HCT116 (cell line): Measurements from ENCODE around the gene MYH10. TPM values are rescaled to one million over a fixed set of nuclear protein-coding genes. Genes with fewer than 3 reads are reported as not detected.
"Not testable (repeated sequence)": the region's sequence is repeated elsewhere in the genome, so short reads cannot be mapped to it uniquely, and the experiment has no call there.

ENCODE experiments used
- ATAC-seq: fragments of 200-7000 bp; cut with Tn5 transposase; 2 replicates; pipeline ENCODE4 v1.9.1; 2020; ENCODE audit warnings: mild to moderate bottlenecking, moderate library complexity
- BruUV-seq: library from RNA; stranded (reverse); fragments of 400-500 nt; replicated peaks from 2 replicates; lab custom pipeline; 2021; lab: Mats Ljungman, UMichigan
- CTCF ChIA-PET: fragments of 300-600 bp; sonication (Branson Sonifier 250); formaldehyde crosslinking; loops from one replicate; lab custom pipeline; 2021; ENCODE audit warnings: antibody characterized with exemption; lab: Charles Lee
- POLR2A ChIA-PET: fragments of 300-600, 350-600 bp; sonication (Branson Sonifier 250); formaldehyde crosslinking; loops from one replicate; lab custom pipeline; 2021; ENCODE audit warnings: antibody characterized with exemption; lab: Charles Lee
- RAD21 ChIA-PET, 2 experiments: fragments of 300-600 bp; sonication (Branson Sonifier 250); formaldehyde crosslinking; loops; one replicate each; lab custom pipeline; 2023; ENCODE audit warnings: low total read pairs in 2 of 2; ENCODE audit not compliant: uncharacterized antibody in 2 of 2, unreplicated experiment in 2 of 2, low non-redundant PET in 1 of 2; lab: Charles Lee
- DNase-seq: peaks from one replicate; pipeline ENCODE4 v3.0.0-alpha.2; 2010; ENCODE audit warnings: low read depth, low spot score
- H2AFZ ChIP-seq: fragments of 200-600 bp; shearing (Covaris generic), sonication (generic); 2 replicates; pipeline ENCODE4 v1.6.1; 2017; ENCODE audit warnings: low read depth, mixed run types, mixed read lengths, antibody characterized with exemption, low read length; ENCODE audit not compliant: poor library complexity, severe bottlenecking
- H3K27ac ChIP-seq: 2 replicates; pipeline ENCODE4 v1.5.1; 2012; ENCODE audit warnings: low read depth, low read length
- H3K27me3 ChIP-seq: fragments of 200-600 bp; sonication (generic); 2 replicates; pipeline ENCODE4 v1.6.1; 2016; ENCODE audit warnings: mixed run types, low read length, mixed read lengths; ENCODE audit not compliant: insufficient read depth
- H3K36me3 ChIP-seq, 2 experiments: fragments of 200-500 bp in 1 of 2; fragments of 200-600 bp in 1 of 2; sonication (Bioruptor generic) in 1 of 2; sonication (generic) in 1 of 2; 2 replicates each; pipeline versions ENCODE4 v1.5.1 to v1.6.1; 2014 to 2016; ENCODE audit warnings: low read length in 2 of 2, inconsistent platforms in 1 of 2, mixed read lengths in 1 of 2, mixed run types in 1 of 2; ENCODE audit not compliant: insufficient read depth in 2 of 2, control insufficient read depth in 1 of 2
- H3K4me1 ChIP-seq, 2 experiments: fragments of 200-600 bp in 1 of 2; sonication (generic) in 1 of 2; 2 replicates each; pipeline versions ENCODE4 v1.5.1 to v1.6.1; 2012 to 2017; ENCODE audit warnings: low read length in 2 of 2, inconsistent platforms in 1 of 2, mild to moderate bottlenecking in 1 of 2, mixed read lengths in 1 of 2, mixed run types in 1 of 2, moderate library complexity in 1 of 2; ENCODE audit not compliant: insufficient read depth in 2 of 2, control insufficient read depth in 1 of 2
- H3K4me2 ChIP-seq: fragments of 200-600 bp; sonication (generic); 2 replicates; pipeline ENCODE4 v1.6.1; 2017; ENCODE audit warnings: mixed run types, low read length, mixed read lengths
- H3K4me3 ChIP-seq, 2 experiments: fragments of 200-600 bp in 1 of 2; sonication (generic) in 1 of 2; replicated peaks in 1 of 2; 2 replicates each; pipeline ENCODE4 v1.5.1; 2011 to 2016; ENCODE audit warnings: low read length in 2 of 2, control low read depth in 1 of 2, low read depth in 1 of 2, mild to moderate bottlenecking in 1 of 2, mixed read lengths in 1 of 2, mixed run types in 1 of 2
- H3K79me2 ChIP-seq: fragments of 200-600 bp; sonication (generic); 2 replicates; pipeline ENCODE4 v1.6.1; 2017; ENCODE audit warnings: mild to moderate bottlenecking, mixed run types, low read length, moderate library complexity, mixed read lengths; ENCODE audit not compliant: insufficient read depth
- H3K9ac ChIP-seq: fragments of 200-600 bp; sonication (generic); 2 replicates; pipeline ENCODE4 v1.6.1; 2016; ENCODE audit warnings: low read length, mixed read lengths
- H3K9me2 ChIP-seq: fragments of 200-600 bp; sonication (generic), shearing (Covaris generic); 2 replicates; pipeline ENCODE4 v1.6.1; 2017; ENCODE audit warnings: mixed run types, mild to moderate bottlenecking, moderate library complexity; ENCODE audit not compliant: insufficient read depth
- H3K9me3 ChIP-seq, 2 experiments: fragments of 200-500 bp in 1 of 2; fragments of 200-600 bp in 1 of 2; sonication (Bioruptor generic) in 1 of 2; sonication (generic) in 1 of 2; 2 replicates each; pipeline ENCODE4 v1.6.1; 2014 to 2017; ENCODE audit warnings: low read length in 2 of 2, mixed read lengths in 2 of 2, inconsistent platforms in 1 of 2, low read depth in 1 of 2, mild to moderate bottlenecking in 1 of 2, mixed run types in 1 of 2, moderate library complexity in 1 of 2; ENCODE audit not compliant: control insufficient read depth in 1 of 2, insufficient read depth in 1 of 2
- H4K20me1 ChIP-seq: fragments of 200-600 bp; sonication (generic), shearing (Covaris generic); 2 replicates; pipeline ENCODE4 v1.6.1; 2017; ENCODE audit warnings: mixed run types, mild to moderate bottlenecking, moderate library complexity; ENCODE audit not compliant: insufficient read depth
- EZH2phosphoT487 ChIP-seq: fragments of 200-600 bp; IDR thresholded peaks from 2 replicates; pipeline ENCODE4 v1.6.1; 2018; ENCODE audit warnings: antibody characterized with exemption, borderline replicate concordance
- FOSL1 ChIP-seq: IDR thresholded peaks from 2 replicates; pipeline ENCODE4 v1.6.1; 2012; ENCODE audit warnings: low read depth
- POLR2A ChIP-seq: IDR thresholded peaks from 2 replicates; pipeline ENCODE4 v1.7.0; 2011; ENCODE audit warnings: borderline replicate concordance; ENCODE audit not compliant: insufficient read depth, insufficient read length; ENCODE audit errors: extremely low read depth
- SRF ChIP-seq: IDR thresholded peaks from 2 replicates; pipeline ENCODE4 v1.6.1; 2012; ENCODE audit warnings: low read depth
- intact Hi-C: fragments of 100-400 bp; cut with micrococcal nuclease; formaldehyde crosslinking; loops from 2 replicates; pipeline ENCODE4 v1.10.0; 2022
- total RNA-seq: library from RNA; stranded (reverse); gene quantifications from one replicate; pipeline ENCODE4 v1.2.1, GENCODE V29; 2021; ENCODE audit not compliant: unreplicated experiment

MYH10 gene
- total RNA-seq, 1 experiment from 2014 or later: 39.2 TPM

DNA sequence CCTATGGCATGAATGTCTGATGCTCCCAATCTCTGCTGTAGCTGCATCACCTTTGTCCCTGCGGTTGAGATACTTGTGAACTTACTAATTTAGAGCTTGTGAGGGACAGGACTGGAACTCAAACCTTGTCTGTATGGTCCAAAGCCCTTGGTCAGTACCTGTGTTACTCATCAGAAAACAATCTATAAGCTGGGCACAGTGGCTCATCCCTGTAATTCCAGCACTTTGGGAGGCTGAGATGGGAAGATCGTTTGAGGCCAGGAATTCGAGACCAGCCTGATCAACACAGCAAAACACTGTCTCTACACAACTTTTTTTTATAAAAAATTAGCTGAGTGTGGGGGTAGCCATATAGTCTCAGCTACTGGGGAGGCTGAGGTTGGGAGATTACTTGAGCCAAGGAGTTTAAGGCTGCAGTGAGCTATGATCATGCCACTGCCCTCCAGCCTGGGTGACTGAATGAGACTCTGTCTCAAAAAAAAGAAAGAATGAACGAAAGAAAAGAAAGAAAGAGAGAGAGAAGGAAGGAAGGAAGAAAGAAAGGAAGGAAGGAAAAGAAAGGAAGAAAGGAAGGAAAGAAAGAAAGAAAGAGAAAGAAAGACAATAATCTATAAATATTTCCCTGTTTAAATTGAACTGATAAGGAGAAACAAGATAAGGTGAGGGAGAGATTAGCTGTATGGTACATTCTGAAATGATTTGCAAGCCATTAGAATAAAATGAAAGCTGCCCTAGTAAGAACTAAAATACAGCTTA, 31.7 kb upstream of the MYH10 start:
- BruUV-seq: no TSS peak
- ChIA-PET RAD21 (no interaction called here), CTCF (no interaction called here)

DNA sequence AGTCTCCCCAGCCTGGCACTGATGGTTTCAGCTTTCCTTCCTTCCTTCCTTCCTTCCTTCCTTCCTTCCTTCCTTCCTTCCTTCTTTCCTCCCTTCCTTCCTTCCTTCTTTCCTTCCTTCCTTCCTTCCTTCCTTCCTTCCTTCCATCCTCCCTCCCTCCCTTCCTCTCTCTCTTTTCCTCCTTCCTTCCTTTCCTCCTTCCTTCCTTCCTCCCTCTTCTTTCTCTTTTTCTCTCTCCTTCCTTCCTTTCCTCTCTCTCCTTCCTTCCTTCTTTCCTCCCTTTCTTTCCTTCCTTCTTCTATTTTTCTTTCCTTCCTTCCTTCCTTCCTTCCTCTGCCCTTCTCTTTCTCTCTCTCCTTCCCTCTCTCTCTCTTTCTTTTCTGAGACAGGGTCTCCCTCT, 30.2 kb upstream of the MYH10 start:
- H3K79me2 ChIP-seq, H2AFZ ChIP-seq, RAD21 ChIA-PET, H3K9me3 ChIP-seq, H4K20me1 ChIP-seq, H3K36me3 ChIP-seq, ATAC-seq, H3K9me2 ChIP-seq, H3K4me2 ChIP-seq, intact Hi-C loops, H3K27ac ChIP-seq, H3K4me1 ChIP-seq, BruUV-seq, H3K4me3 ChIP-seq, CTCF ChIA-PET, POLR2A ChIA-PET, DNase-seq, H3K27me3 ChIP-seq, H3K9ac ChIP-seq: not testable (repeated sequence)

More for the DNA sequence above, 31.7 kb upstream of the MYH10 start:
- Histone ChIP-seq H4K20me1 (no peaks in the 10 kb centered on the region), H3K4me2 (no peak overlapping the region), H3K27me3 (peaks cover 4% of the 10 kb centered on the region; the same call in 1 of the 2 replicates), H3K79me2 (no peaks in the 10 kb centered on the region), H3K9me3 (no peaks in the 10 kb centered on the region), H3K4me1 (no peaks in the 10 kb centered on the region), H2AFZ (no peak overlapping the region), H3K4me3 (no peak overlapping the region), H3K36me3 (no peaks in the 10 kb centered on the region)
- DNase-seq: no peak
- ATAC-seq: no peak
- POLR2A ChIA-PET: interaction anchor here (1.2 kb wide), 1 partner anchor 22 kb away, joined by 3 read pairs; no protein-coding TSS in a partner anchor
- TF ChIP-seq EZH2phosphoT487 (no peak), POLR2A (no peak), FOSL1 (no peak), SRF (no peak)
- TF ChIP-seq, all 23 proteins: peak for 0
- H3K9me2 ChIP-seq: no peaks in the 10 kb centered on the region; the same call in 1 of the 2 replicates
- no peak overlapping the region for H3K27ac ChIP-seq
- no peak overlapping the region for H3K9ac ChIP-seq
- intact Hi-C loops: no loop called here
